SK-N-SH (cell line): ENCODE data around the gene NECTIN3. TPM values are rescaled to one million over a fixed set of nuclear protein-coding genes. Genes with fewer than 3 reads are reported as not detected.

ENCODE experiments used
- CTCF ChIA-PET: fragments of 300-600, 350-600 bp; formaldehyde crosslinking; extraction: SDS; loops from one replicate; lab custom pipeline; 2021; lab: Yijun Ruan, JAX
- POLR2A ChIA-PET: fragments of 350-600 bp; sonication (Branson Sonifier 250); formaldehyde crosslinking; extraction: SDS; loops from one replicate; lab custom pipeline; 2020; ENCODE audit warnings: antibody characterized with exemption, inconsistent platforms; lab: Yijun Ruan, JAX
- DNase-seq: peaks from one replicate; pipeline ENCODE4 v3.0.0; 2012
- H2AFZ ChIP-seq: fragments of 200-600 bp; sonication (generic); 2 replicates; pipeline ENCODE4 v1.8.1; 2016; ENCODE audit warnings: antibody characterized with exemption, mild to moderate bottlenecking, low read depth
- H3F3A ChIP-seq: fragments of 200-600 bp; sonication (generic); replicated peaks from 2 replicates; pipeline ENCODE3; 2016; ENCODE audit warnings: antibody characterized with exemption, mild to moderate bottlenecking; ENCODE audit not compliant: insufficient read depth
- H3K27ac ChIP-seq, 2 experiments: fragments of 200-500 bp in 1 of 2; fragments of 200-600 bp in 1 of 2; sonication (Bioruptor generic) in 1 of 2; sonication (generic), shearing (Covaris generic) in 1 of 2; 2 replicates each; pipeline versions ENCODE4 v1.5.1 to v1.6.1; 2014 to 2016; ENCODE audit warnings: low read depth in 2 of 2, inconsistent platforms in 1 of 2, low read length in 1 of 2, mild to moderate bottlenecking in 1 of 2, mixed read lengths in 1 of 2
- H3K27me3 ChIP-seq: fragments of 200-600 bp; sonication (generic), shearing (Covaris generic); 2 replicates; pipeline ENCODE4 v1.6.1; 2016; ENCODE audit warnings: mixed run types; ENCODE audit not compliant: insufficient read depth
- H3K36me3 ChIP-seq, 2 experiments: fragments of 200-500 bp in 1 of 2; fragments of 200-600 bp in 1 of 2; sonication (Bioruptor generic) in 1 of 2; sonication (generic) in 1 of 2; replicated peaks in 1 of 2; 2 replicates each; pipeline versions ENCODE3 to v1.5.1; 2014 to 2016; ENCODE audit warnings: low read length in 1 of 2, mild to moderate bottlenecking in 1 of 2; ENCODE audit not compliant: insufficient read depth in 2 of 2, control insufficient read depth in 1 of 2
- H3K4me1 ChIP-seq, 2 experiments: fragments of 200-500 bp in 1 of 2; fragments of 200-600 bp in 1 of 2; sonication (Bioruptor generic) in 1 of 2; sonication (generic), shearing (Covaris generic) in 1 of 2; 2 replicates each; pipeline versions ENCODE4 v1.5.1 to v1.6.1; 2014 to 2016; ENCODE audit warnings: low read depth in 1 of 2, low read length in 1 of 2, mixed run types in 1 of 2; ENCODE audit not compliant: insufficient read depth in 2 of 2, control insufficient read depth in 1 of 2
- H3K4me2 ChIP-seq: fragments of 200-600 bp; sonication (generic), shearing (Covaris generic); 2 replicates; pipeline ENCODE4 v1.6.1; 2017; ENCODE audit warnings: mixed run types
- H3K4me3 ChIP-seq, 2 experiments: fragments of 200-500 bp in 1 of 2; fragments of 200-600 bp in 1 of 2; sonication (Bioruptor generic) in 1 of 2; sonication (generic), shearing (Covaris generic) in 1 of 2; 2 replicates each; pipeline versions ENCODE4 v1.5.1 to v1.8.1; 2014 to 2016; ENCODE audit warnings: low read depth in 2 of 2, inconsistent platforms in 1 of 2, low read length in 1 of 2, mild to moderate bottlenecking in 1 of 2, mixed read lengths in 1 of 2, moderate library complexity in 1 of 2
- H3K79me2 ChIP-seq: fragments of 200-600 bp; sonication (generic); 2 replicates; pipeline ENCODE4 v1.8.1; 2017; ENCODE audit warnings: mild to moderate bottlenecking; ENCODE audit not compliant: insufficient read depth
- H3K9ac ChIP-seq: fragments of 200-600 bp; sonication (generic); 2 replicates; pipeline ENCODE4 v1.6.1; 2017; ENCODE audit warnings: mixed run types
- H3K9me2 ChIP-seq: fragments of 200-600 bp; sonication (generic); 2 replicates; pipeline ENCODE4 v1.6.1; 2017; ENCODE audit warnings: mixed run types
- H3K9me3 ChIP-seq: fragments of 200-600 bp; sonication (generic); 2 replicates; pipeline ENCODE4 v1.6.1; 2017; ENCODE audit warnings: mixed run types, mild to moderate bottlenecking, moderate library complexity
- H4K20me1 ChIP-seq: fragments of 200-600 bp; sonication (generic); 2 replicates; pipeline ENCODE4 v1.6.1; 2017; ENCODE audit warnings: mild to moderate bottlenecking, mixed run types; ENCODE audit not compliant: insufficient read depth
- CTCF ChIP-seq: fragments of 200-600 bp; sonication (generic); IDR thresholded peaks from 2 replicates; pipeline ENCODE4 v1.6.1; 2017; ENCODE audit warnings: antibody characterized with exemption, mild to moderate bottlenecking, moderate library complexity
- EZH2phosphoT487 ChIP-seq: fragments of 200-600 bp; sonication (generic); IDR thresholded peaks from 2 replicates; pipeline ENCODE4 v1.6.1; 2017; ENCODE audit warnings: low read depth, mixed run types, mild to moderate bottlenecking, antibody characterized with exemption, moderate library complexity, borderline replicate concordance
- FOSL2 ChIP-seq: IDR thresholded peaks from 2 replicates; pipeline ENCODE4 v1.4.0; 2012; ENCODE audit warnings: low read depth, mild to moderate bottlenecking, moderate library complexity, borderline replicate concordance
- FOXM1 ChIP-seq: IDR thresholded peaks from 2 replicates; pipeline ENCODE4 v1.4.0; 2012; ENCODE audit warnings: low read depth, mild to moderate bottlenecking
- GABPA ChIP-seq: IDR thresholded peaks from 2 replicates; pipeline ENCODE4 v1.4.0; 2012; ENCODE audit warnings: low read depth, mild to moderate bottlenecking
- MEF2A ChIP-seq: IDR thresholded peaks from 2 replicates; pipeline ENCODE4 v1.4.0; 2012; ENCODE audit warnings: low read depth, borderline replicate concordance
- MXI1 ChIP-seq: IDR thresholded peaks from 2 replicates; pipeline ENCODE4 v1.6.1; 2012; ENCODE audit warnings: mild to moderate bottlenecking, low read depth, low read length, improper control_type of control experiment
- NRF1 ChIP-seq: IDR thresholded peaks from 2 replicates; pipeline ENCODE4 v1.6.1; 2012; ENCODE audit warnings: low read depth, mild to moderate bottlenecking, low read length
- PBX3 ChIP-seq: IDR thresholded peaks from 2 replicates; pipeline ENCODE4; 2012
- POLR2AphosphoS5 ChIP-seq: IDR thresholded peaks from 2 replicates; pipeline ENCODE4 v1.6.1; 2012; ENCODE audit warnings: low read depth, low read length
- REST ChIP-seq: IDR thresholded peaks from 2 replicates; pipeline ENCODE4 v1.6.1; 2012; ENCODE audit warnings: mild to moderate bottlenecking, low read depth, low read length, moderate library complexity
- RXRA ChIP-seq: IDR thresholded peaks from 2 replicates; pipeline ENCODE4 v1.4.0; 2012; ENCODE audit warnings: low read depth, mild to moderate bottlenecking, borderline replicate concordance
- SMC3 ChIP-seq: IDR thresholded peaks from 2 replicates; pipeline ENCODE4 v1.6.1; 2012; ENCODE audit warnings: low read depth, low read length, improper control_type of control experiment
- TAF1 ChIP-seq: IDR thresholded peaks from 2 replicates; pipeline ENCODE4 v1.6.1; 2012; ENCODE audit warnings: low read depth, mild to moderate bottlenecking, low read length, moderate library complexity, borderline replicate concordance
- TCF12 ChIP-seq: IDR thresholded peaks from 2 replicates; pipeline ENCODE4 v1.4.0; 2012
- USF2 ChIP-seq: fragments of 150-350 bp; IDR thresholded peaks from 2 replicates; pipeline ENCODE4 v1.6.1; 2017; ENCODE audit warnings: antibody characterized with exemption, low read length, low read depth, borderline replicate concordance
- WGBS: methylation state at CpG from one replicate; pipeline ENCODE4 v1.1.6; 2017; ENCODE audit warnings: low lambda C conversion rate; 5-methylcytosine and 5-hydroxymethylcytosine counted together
- polyA plus RNA-seq, 3 experiments: library from polyadenylated mRNA; depleted of rRNA; stranded (reverse); fragments of >200 nt; gene quantifications; 2 replicates each; pipeline ENCODE4 v1.2.3, GENCODE V29; 2012

The NECTIN3 gene
- polyA plus RNA-seq, 1 of the 3 experiments (the other 2 are of a cell fraction) = 8.9 TPM

GRCh38 chr3:111047812-111048435 lies 23.7 kb upstream of the NECTIN3 start:
- H4K20me1 ChIP-seq = no peaks in the 10 kb centered on the region
- H3K79me2 ChIP-seq = no peaks in the 10 kb centered on the region
- no peaks in the 10 kb centered on the region for H3K9me2 ChIP-seq
- no peak overlapping the region for H2AFZ ChIP-seq
- TF ChIP-seq EZH2phosphoT487 (no peak), USF2 (no peak), POLR2AphosphoS5 (no peak), TCF12 (no peak), SMC3 (no peak), MEF2A (no peak), FOSL2 (no peak), CTCF (no peak), MXI1 (no peak), PBX3 (no peak), FOXM1 (no peak)
- TF ChIP-seq, all 33 proteins: peak for 0
- Histone ChIP-seq H3K9ac (no peak overlapping the region), H3K9me3 (no peaks in the 10 kb centered on the region), H3F3A (no peaks in the 10 kb centered on the region), H3K36me3 (no peaks in the 10 kb centered on the region), H3K4me2 (no peak overlapping the region), H3K27me3 (no peaks in the 10 kb centered on the region), H3K27ac (no peak overlapping the region), H3K4me3 (no peak overlapping the region), H3K4me1 (no peaks in the 10 kb centered on the region)
- DNase-seq = no peak
- 93% methylated on average over 1 of the region's 1 CpG for WGBS
- ChIA-PET POLR2A (interaction anchor here (0.7 kb wide), 1 partner anchor 1483 kb away, joined by 3 read pairs; no protein-coding TSS in a partner anchor), CTCF (interaction anchor here (1.0 kb wide), 1 partner anchor 20 kb away, joined by 3 read pairs; no protein-coding TSS in a partner anchor)

GRCh38 chr3:111051354-111051753 lies 20.3 kb upstream of the NECTIN3 start:
- Histone ChIP-seq H3K79me2 (no peaks in the 10 kb centered on the region), H2AFZ (no peak overlapping the region), H3K4me2 (no peak overlapping the region), H3K9me2 (no peaks in the 10 kb centered on the region), H3F3A (no peaks in the 10 kb centered on the region), H3K27me3 (no peaks in the 10 kb centered on the region), H3K4me3 (no peak overlapping the region), H3K9ac (no peak overlapping the region), H3K27ac (no peak overlapping the region), H3K4me1 (no peaks in the 10 kb centered on the region), H3K9me3 (no peaks in the 10 kb centered on the region), H3K36me3 (no peaks in the 10 kb centered on the region), H4K20me1 (no peaks in the 10 kb centered on the region)
- ChIA-PET POLR2A (no interaction called here), CTCF (interaction anchor here (0.9 kb wide), 1 partner anchor 489 kb away, joined by 3 read pairs; no protein-coding TSS in a partner anchor)
- DNase-seq = no peak
- TF ChIP-seq EZH2phosphoT487 (no peak), REST (no peak), MXI1 (no peak), RXRA (no peak), CTCF (no peak), NRF1 (no peak), GABPA (no peak), FOXM1 (no peak), TAF1 (no peak)
